ENCODE results near the gene ATXN10.

The ATXN10 gene

GRCh38 chr22:45838305-45838887 is 166.8 kb downstream of the ATXN10 start:
- no peaks in the 10 kb centered on the region for H3K9me3 ChIP-seq (ENCODE audit: insufficient read depth, low read length)
- H3K36me3 ChIP-seq (ENCODE audit: low read length): no peaks in the 10 kb centered on the region
- H3K4me2 ChIP-seq (ENCODE audit: low read depth, low read length, poor library complexity, severe bottlenecking): no peak overlapping the region
- no peak overlapping the region for H2AFZ ChIP-seq (ENCODE audit: low read depth, low read length, severe bottlenecking)
- no peak for TF ChIP-seq EZH2phosphoT487 (conservative IDR thresholded peaks at IDR 0.05; ENCODE audit: low read length)
- TF ChIP-seq, protein P1, sequence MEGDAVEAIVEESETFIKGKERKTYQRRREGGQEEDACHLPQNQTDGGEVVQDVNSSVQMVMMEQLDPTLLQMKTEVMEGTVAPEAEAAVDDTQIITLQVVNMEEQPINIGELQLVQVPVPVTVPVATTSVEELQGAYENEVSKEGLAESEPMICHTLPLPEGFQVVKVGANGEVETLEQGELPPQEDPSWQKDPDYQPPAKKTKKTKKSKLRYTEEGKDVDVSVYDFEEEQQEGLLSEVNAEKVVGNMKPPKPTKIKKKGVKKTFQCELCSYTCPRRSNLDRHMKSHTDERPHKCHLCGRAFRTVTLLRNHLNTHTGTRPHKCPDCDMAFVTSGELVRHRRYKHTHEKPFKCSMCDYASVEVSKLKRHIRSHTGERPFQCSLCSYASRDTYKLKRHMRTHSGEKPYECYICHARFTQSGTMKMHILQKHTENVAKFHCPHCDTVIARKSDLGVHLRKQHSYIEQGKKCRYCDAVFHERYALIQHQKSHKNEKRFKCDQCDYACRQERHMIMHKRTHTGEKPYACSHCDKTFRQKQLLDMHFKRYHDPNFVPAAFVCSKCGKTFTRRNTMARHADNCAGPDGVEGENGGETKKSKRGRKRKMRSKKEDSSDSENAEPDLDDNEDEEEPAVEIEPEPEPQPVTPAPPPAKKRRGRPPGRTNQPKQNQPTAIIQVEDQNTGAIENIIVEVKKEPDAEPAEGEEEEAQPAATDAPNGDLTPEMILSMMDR (IDR thresholded peaks at IDR 0.05; ENCODE audit: insufficient read depth, low read length, poor library complexity, severe bottlenecking): no peak
- H3K9me2 ChIP-seq (replicated peaks; ENCODE audit: insufficient read depth, low read length): no peaks in the 10 kb centered on the region
- H3K79me2 ChIP-seq (ENCODE audit: insufficient read depth, low read length): no peaks in the 10 kb centered on the region
- H3F3A ChIP-seq (ENCODE audit: insufficient read depth): no peaks in the 10 kb centered on the region
- no peaks in the 10 kb centered on the region for H4K20me1 ChIP-seq (ENCODE audit: low read depth, low read length)
- no peaks in the 10 kb centered on the region for H3K27me3 ChIP-seq (ENCODE audit: low read length)
- H3K4me3 ChIP-seq (ENCODE audit: insufficient read depth, low read length, poor library complexity, severe bottlenecking): no peak overlapping the region
- no peak overlapping the region for H3K27ac ChIP-seq (ENCODE audit: low read depth, low read length)
- H3K9ac ChIP-seq (ENCODE audit: low read length): no peak overlapping the region

GRCh38 chr22:45840483-45840882 is 168.8 kb downstream of the ATXN10 start:
- H3K9me3 ChIP-seq (ENCODE audit: insufficient read depth, low read length): no peaks in the 10 kb centered on the region
- H3K4me3 ChIP-seq (ENCODE audit: insufficient read depth, low read length, poor library complexity, severe bottlenecking): no peak overlapping the region
- H3K36me3 ChIP-seq (ENCODE audit: low read length): peaks cover 8% of the 10 kb centered on the region; the same call in 1 of the 2 replicates
- no peaks in the 10 kb centered on the region for H3F3A ChIP-seq (ENCODE audit: insufficient read depth)
- H3K9me2 ChIP-seq (replicated peaks; ENCODE audit: insufficient read depth, low read length): no peaks in the 10 kb centered on the region
- no peak overlapping the region for H2AFZ ChIP-seq (ENCODE audit: low read depth, low read length, severe bottlenecking)
- no peaks in the 10 kb centered on the region for H4K20me1 ChIP-seq (ENCODE audit: low read depth, low read length)
- H3K27ac ChIP-seq (ENCODE audit: low read depth, low read length): no peak overlapping the region
- H3K9ac ChIP-seq (ENCODE audit: low read length): no peak overlapping the region
- H3K27me3 ChIP-seq (ENCODE audit: low read length): no peaks in the 10 kb centered on the region
- TF ChIP-seq, protein P1 (IDR thresholded peaks at IDR 0.05; ENCODE audit: insufficient read depth, low read length, poor library complexity, severe bottlenecking): no peak
- TF ChIP-seq EZH2phosphoT487 (conservative IDR thresholded peaks at IDR 0.05; ENCODE audit: low read length): no peak
- no peak overlapping the region for H3K4me2 ChIP-seq (ENCODE audit: low read depth, low read length, poor library complexity, severe bottlenecking)
- H3K79me2 ChIP-seq (ENCODE audit: insufficient read depth, low read length): no peaks in the 10 kb centered on the region

DNA sequence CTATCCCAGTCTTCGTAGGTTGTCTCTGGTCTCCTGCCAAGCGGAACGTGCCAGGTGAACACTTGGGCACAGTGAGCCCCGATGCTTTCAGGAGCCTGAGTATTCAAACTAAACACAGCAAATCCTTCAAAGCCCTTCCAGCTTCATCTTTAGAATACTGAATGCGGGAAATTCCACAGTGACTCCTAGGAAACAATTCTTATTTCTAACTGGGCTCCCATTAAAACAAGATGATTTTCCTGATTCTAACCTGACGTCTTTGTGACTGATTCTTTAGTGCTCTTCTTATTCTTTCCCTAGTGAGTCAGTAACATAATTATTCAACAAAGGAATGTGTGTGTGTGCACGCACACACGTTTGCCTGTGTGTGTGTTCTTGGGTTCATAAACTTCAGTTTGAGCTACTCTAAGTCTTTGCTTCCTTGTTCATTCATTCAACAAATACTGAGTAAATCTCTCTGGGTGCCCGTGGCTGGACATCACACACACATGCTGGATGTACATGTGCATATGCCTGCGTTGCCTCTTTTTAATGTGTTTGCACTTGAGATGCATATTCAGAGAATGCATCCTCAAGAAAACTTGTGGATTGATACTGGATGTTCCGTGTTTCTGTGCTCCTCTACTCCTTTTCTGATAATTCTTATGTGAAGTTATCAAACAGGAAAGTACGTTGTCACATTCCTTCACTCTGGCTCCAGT is 170.8 kb downstream of the ATXN10 start:
- H3K27me3 ChIP-seq (ENCODE audit: low read length): no peaks in the 10 kb centered on the region
- H3K27ac ChIP-seq (ENCODE audit: low read depth, low read length): no peak overlapping the region
- H3K4me3 ChIP-seq (ENCODE audit: insufficient read depth, low read length, poor library complexity, severe bottlenecking): no peak overlapping the region
- no peaks in the 10 kb centered on the region for H3F3A ChIP-seq (ENCODE audit: insufficient read depth)
- H4K20me1 ChIP-seq (ENCODE audit: low read depth, low read length): no peaks in the 10 kb centered on the region
- H3K9ac ChIP-seq (ENCODE audit: low read length): no peak overlapping the region
- H2AFZ ChIP-seq (ENCODE audit: low read depth, low read length, severe bottlenecking): no peak overlapping the region
- H3K9me3 ChIP-seq (ENCODE audit: insufficient read depth, low read length): no peaks in the 10 kb centered on the region
- H3K79me2 ChIP-seq (ENCODE audit: insufficient read depth, low read length): no peaks in the 10 kb centered on the region
- TF ChIP-seq, protein P1 (IDR thresholded peaks at IDR 0.05; ENCODE audit: insufficient read depth, low read length, poor library complexity, severe bottlenecking): no peak
- no peak for TF ChIP-seq EZH2phosphoT487 (conservative IDR thresholded peaks at IDR 0.05; ENCODE audit: low read length)
- peaks cover 19% of the 10 kb centered on the region; the same call in 1 of the 2 replicates for H3K36me3 ChIP-seq (ENCODE audit: low read length)
- no peaks in the 10 kb centered on the region for H3K9me2 ChIP-seq (replicated peaks; ENCODE audit: insufficient read depth, low read length)
- H3K4me2 ChIP-seq (ENCODE audit: low read depth, low read length, poor library complexity, severe bottlenecking): no peak overlapping the region
